Suprapubic skin (tissue), 4 donors: ENCODE data around the gene EDDM3A.

Experiments
- CTCF ChIP-seq, 2 donors: fragments of 200-600 bp in 1 of 2; fragments of 450-650 bp in 1 of 2; sonication (generic) in 1 of 2; IDR thresholded peaks; one replicate each; pipeline ENCODE4 v1.5.1; 2016 to 2019; ENCODE audit warnings: antibody characterized with exemption in 2 of 2, mild to moderate bottlenecking in 1 of 2, moderate library complexity in 1 of 2
- EP300 ChIP-seq: sonication (generic); formaldehyde crosslinking; IDR thresholded peaks from one replicate; pipeline ENCODE4 v1.6.1; 2017; ENCODE audit warnings: antibody characterized with exemption
- POLR2A ChIP-seq, 2 donors: fragments of 450-650 bp; IDR thresholded peaks; one replicate each; pipeline ENCODE4 v1.6.1; 2017; ENCODE audit warnings: antibody characterized with exemption in 2 of 2, mild to moderate bottlenecking in 2 of 2, moderate library complexity in 2 of 2
- POLR2AphosphoS5 ChIP-seq, 3 donors: sonication (generic); formaldehyde crosslinking; IDR thresholded peaks; one replicate each; pipeline ENCODE4 v1.6.1; 2017; ENCODE audit warnings: antibody characterized with exemption in 3 of 3

- TF ChIP-seq CTCF (IDR thresholded peaks at IDR 0.05) (no peak), EP300 (no peak), POLR2A (IDR thresholded peaks at IDR 0.05) (no peak), POLR2AphosphoS5 (IDR thresholded peaks at IDR 0.05) (no peak)
Measured at GRCh38 chr14:20794644-20795369, 49.1 kb downstream of the EDDM3A start.
